ENCODE data around the gene SLC25A21. TPM values are rescaled to one million over a fixed set of nuclear protein-coding genes. Genes with fewer than 3 reads are reported as not detected.

The SLC25A21 gene
- polyA plus RNA-seq, 1 experiment = 1.5 TPM

- ChIA-PET CTCF (no interaction called here), POLR2A (no interaction called here)
- H3K27ac ChIP-seq (ENCODE audit: low read depth, low read length) = no peak overlapping the region
- TF ChIP-seq CTCF (IDR thresholded peaks at IDR 0.05; ENCODE audit: low read depth, low read length) = no peak
- DNase-seq (ENCODE audit: low read depth, low spot score) = no peak
- H3K27me3 ChIP-seq (ENCODE audit: control insufficient read depth, insufficient read depth, low read length) = no peaks in the 10 kb centered on the region
- H3K9me3 ChIP-seq (ENCODE audit: control insufficient read depth, insufficient read depth, low read length) = no peaks in the 10 kb centered on the region
- H3K4me3 ChIP-seq (ENCODE audit: low read depth, low read length) = no peak overlapping the region
Observed at GRCh38 chr14:36884049-36884448, 288.4 kb downstream of the SLC25A21 start.

- no peak for TF ChIP-seq CTCF (IDR thresholded peaks at IDR 0.05; ENCODE audit: low read depth, low read length)
- peaks cover 5% of the 10 kb centered on the region for H3K27me3 ChIP-seq (ENCODE audit: control insufficient read depth, insufficient read depth, low read length)
- POLR2A ChIA-PET = no interaction called here
- no peaks in the 10 kb centered on the region for H3K9me3 ChIP-seq (ENCODE audit: control insufficient read depth, insufficient read depth, low read length)
- H3K4me3 ChIP-seq (ENCODE audit: low read depth, low read length) = no peak overlapping the region
- H3K27ac ChIP-seq (ENCODE audit: low read depth, low read length) = no peak overlapping the region
- CTCF ChIA-PET = interaction anchor here (1.7 kb wide), 1 partner anchor 62 kb away, joined by 7 read pairs; no protein-coding TSS in a partner anchor
- no peak for DNase-seq (ENCODE audit: low read depth, low spot score)
Observed at GRCh38 chr14:36880276-36880675, 292.1 kb downstream of the SLC25A21 start.

GRCh38 chr14:36879558-36879957, 292.8 kb downstream of the SLC25A21 start:
- TF ChIP-seq CTCF (IDR thresholded peaks at IDR 0.05; ENCODE audit: low read depth, low read length) = no peak
- peaks cover 5% of the 10 kb centered on the region for H3K27me3 ChIP-seq (ENCODE audit: control insufficient read depth, insufficient read depth, low read length)
- H3K9me3 ChIP-seq (ENCODE audit: control insufficient read depth, insufficient read depth, low read length) = no peaks in the 10 kb centered on the region
- CTCF ChIA-PET = interaction anchor here (1.7 kb wide), 1 partner anchor 63 kb away, joined by 7 read pairs; no protein-coding TSS in a partner anchor
- no peak overlapping the region for H3K27ac ChIP-seq (ENCODE audit: low read depth, low read length)
- H3K4me3 ChIP-seq (ENCODE audit: low read depth, low read length) = no peak overlapping the region
- no peak for DNase-seq (ENCODE audit: low read depth, low spot score)
- POLR2A ChIA-PET = no interaction called here

GRCh38 chr14:36874396-36875138, 297.8 kb downstream of the SLC25A21 start:
- H3K27me3 ChIP-seq (ENCODE audit: control insufficient read depth, insufficient read depth, low read length) = peaks cover 5% of the 10 kb centered on the region
- H3K9me3 ChIP-seq (ENCODE audit: control insufficient read depth, insufficient read depth, low read length) = no peaks in the 10 kb centered on the region
- no peak overlapping the region for H3K27ac ChIP-seq (ENCODE audit: low read depth, low read length)
- no peak for TF ChIP-seq CTCF (IDR thresholded peaks at IDR 0.05; ENCODE audit: low read depth, low read length)
- H3K4me3 ChIP-seq (ENCODE audit: low read depth, low read length) = no peak overlapping the region
- CTCF ChIA-PET = interaction anchor here (1.4 kb wide), 1 partner anchor 11 kb away, joined by 3 read pairs; no protein-coding TSS in a partner anchor
- POLR2A ChIA-PET = no interaction called here
- DNase-seq (ENCODE audit: low read depth, low spot score) = no peak

GRCh38 chr14:36870776-36871175, 301.6 kb downstream of the SLC25A21 start:
- CTCF ChIA-PET = no interaction called here
- Histone ChIP-seq H3K27ac (ENCODE audit: low read depth, low read length) (peak overlapping the region; percentile 11), H3K27me3 (ENCODE audit: control insufficient read depth, insufficient read depth, low read length) (no peaks in the 10 kb centered on the region), H3K4me3 (ENCODE audit: low read depth, low read length) (no peak overlapping the region), H3K9me3 (ENCODE audit: control insufficient read depth, insufficient read depth, low read length) (no peaks in the 10 kb centered on the region)
- no peak for TF ChIP-seq CTCF (IDR thresholded peaks at IDR 0.05; ENCODE audit: low read depth, low read length)
- POLR2A ChIA-PET = no interaction called here
- DNase-seq (ENCODE audit: low read depth, low spot score) = no peak
